Osteoblast (primary cell): ENCODE data around the gene LPIN1. TPM values are rescaled to one million over a fixed set of nuclear protein-coding genes. Genes with fewer than 3 reads are reported as not detected.

ENCODE experiments used
- DNase-seq: peaks from one replicate; pipeline ENCODE4 v3.0.0; 2011; ENCODE audit warnings: low spot score, mixed read lengths; ENCODE audit not compliant: insufficient read length; ENCODE audit errors: missing footprints
- H2AFZ ChIP-seq: 2 replicates; pipeline ENCODE4 v1.6.0; 2011; ENCODE audit warnings: mild to moderate bottlenecking, low read length
- H3K27ac ChIP-seq: 2 replicates; pipeline ENCODE4 v1.5.1; 2011; ENCODE audit warnings: mild to moderate bottlenecking, low read depth, low read length, moderate library complexity
- H3K27me3 ChIP-seq: 2 replicates; pipeline ENCODE4 v1.6.0; 2012; ENCODE audit warnings: mild to moderate bottlenecking, control low read depth, inconsistent platforms, low read length, moderate library complexity; ENCODE audit not compliant: insufficient read depth
- H3K36me3 ChIP-seq: 2 replicates; pipeline ENCODE4 v1.5.1; 2011; ENCODE audit warnings: mild to moderate bottlenecking, low read length, control low read depth, moderate library complexity; ENCODE audit not compliant: insufficient read depth
- H3K4me1 ChIP-seq: 2 replicates; pipeline ENCODE4 v1.5.1; 2011; ENCODE audit warnings: mild to moderate bottlenecking, low read length, control low read depth, moderate library complexity; ENCODE audit not compliant: insufficient read depth
- H3K4me2 ChIP-seq: 2 replicates; pipeline ENCODE4 v1.6.0; 2011; ENCODE audit warnings: mild to moderate bottlenecking, low read length; ENCODE audit not compliant: insufficient read depth
- H3K4me3 ChIP-seq: fragments of 200-600 bp; sonication (generic); 3 replicates; pipeline ENCODE4 v1.5.1; 2012; ENCODE audit warnings: mild to moderate bottlenecking, low read length, inconsistent platforms; ENCODE audit not compliant: insufficient read depth
- H3K79me2 ChIP-seq: 2 replicates; pipeline ENCODE4 v1.6.0; 2012; ENCODE audit warnings: mild to moderate bottlenecking, low read length, control low read depth, inconsistent platforms; ENCODE audit not compliant: insufficient read depth
- H3K9me3 ChIP-seq: 2 replicates; pipeline ENCODE4 v1.5.1; 2011; ENCODE audit warnings: low read depth, low read length, control low read depth
- H4K20me1 ChIP-seq: 2 replicates; pipeline ENCODE4 v1.6.0; 2012; ENCODE audit warnings: mild to moderate bottlenecking, low read length, control low read depth; ENCODE audit not compliant: insufficient read depth
- total RNA-seq: library from RNA; depleted of rRNA; stranded (reverse); fragments of >200 nt; gene quantifications from 2 replicates; pipeline ENCODE4 v1.2.3, GENCODE V29; 2012
- TF ChIP-seq, protein P1 (sequence below): IDR thresholded peaks from 2 replicates; pipeline ENCODE4 v1.5.1; 2011; ENCODE audit warnings: mild to moderate bottlenecking, low read depth, low read length, moderate library complexity; ENCODE audit errors: extremely low read depth

Gene LPIN1
- total RNA-seq, 1 donor = 117 TPM

DNA sequence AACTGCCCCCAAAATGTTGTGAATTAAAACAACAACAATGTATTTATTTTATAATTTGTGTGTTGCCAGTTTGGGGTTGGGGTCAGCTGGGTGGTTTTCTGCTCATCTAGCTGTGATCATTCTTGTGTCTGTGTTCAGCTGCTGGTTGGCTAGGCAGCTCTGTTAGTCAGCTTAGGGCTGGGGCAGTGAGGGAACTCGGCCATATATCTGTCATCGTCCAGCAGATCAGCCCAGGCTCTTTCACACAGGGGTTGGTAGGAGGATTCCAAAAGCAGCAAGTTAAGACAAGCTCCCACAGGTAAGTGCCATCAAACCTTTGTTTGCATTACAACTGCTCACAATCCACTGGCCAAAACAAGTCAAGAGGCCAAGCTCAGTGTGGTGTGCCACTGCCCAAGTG, 121.5 kb downstream of the LPIN1 start:
- TF ChIP-seq, protein P1, sequence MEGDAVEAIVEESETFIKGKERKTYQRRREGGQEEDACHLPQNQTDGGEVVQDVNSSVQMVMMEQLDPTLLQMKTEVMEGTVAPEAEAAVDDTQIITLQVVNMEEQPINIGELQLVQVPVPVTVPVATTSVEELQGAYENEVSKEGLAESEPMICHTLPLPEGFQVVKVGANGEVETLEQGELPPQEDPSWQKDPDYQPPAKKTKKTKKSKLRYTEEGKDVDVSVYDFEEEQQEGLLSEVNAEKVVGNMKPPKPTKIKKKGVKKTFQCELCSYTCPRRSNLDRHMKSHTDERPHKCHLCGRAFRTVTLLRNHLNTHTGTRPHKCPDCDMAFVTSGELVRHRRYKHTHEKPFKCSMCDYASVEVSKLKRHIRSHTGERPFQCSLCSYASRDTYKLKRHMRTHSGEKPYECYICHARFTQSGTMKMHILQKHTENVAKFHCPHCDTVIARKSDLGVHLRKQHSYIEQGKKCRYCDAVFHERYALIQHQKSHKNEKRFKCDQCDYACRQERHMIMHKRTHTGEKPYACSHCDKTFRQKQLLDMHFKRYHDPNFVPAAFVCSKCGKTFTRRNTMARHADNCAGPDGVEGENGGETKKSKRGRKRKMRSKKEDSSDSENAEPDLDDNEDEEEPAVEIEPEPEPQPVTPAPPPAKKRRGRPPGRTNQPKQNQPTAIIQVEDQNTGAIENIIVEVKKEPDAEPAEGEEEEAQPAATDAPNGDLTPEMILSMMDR = no peak
- Histone ChIP-seq H3K27ac (no peak overlapping the region), H3K4me3 (no peak overlapping the region), H3K27me3 (no peaks in the 10 kb centered on the region), H3K79me2 (no peaks in the 10 kb centered on the region), H3K36me3 (no peaks in the 10 kb centered on the region), H3K4me1 (peaks cover 9% of the 10 kb centered on the region), H3K9me3 (no peaks in the 10 kb centered on the region), H2AFZ (no peak overlapping the region), H4K20me1 (no peaks in the 10 kb centered on the region), H3K4me2 (no peak overlapping the region)
- no peak for DNase-seq

DNA sequence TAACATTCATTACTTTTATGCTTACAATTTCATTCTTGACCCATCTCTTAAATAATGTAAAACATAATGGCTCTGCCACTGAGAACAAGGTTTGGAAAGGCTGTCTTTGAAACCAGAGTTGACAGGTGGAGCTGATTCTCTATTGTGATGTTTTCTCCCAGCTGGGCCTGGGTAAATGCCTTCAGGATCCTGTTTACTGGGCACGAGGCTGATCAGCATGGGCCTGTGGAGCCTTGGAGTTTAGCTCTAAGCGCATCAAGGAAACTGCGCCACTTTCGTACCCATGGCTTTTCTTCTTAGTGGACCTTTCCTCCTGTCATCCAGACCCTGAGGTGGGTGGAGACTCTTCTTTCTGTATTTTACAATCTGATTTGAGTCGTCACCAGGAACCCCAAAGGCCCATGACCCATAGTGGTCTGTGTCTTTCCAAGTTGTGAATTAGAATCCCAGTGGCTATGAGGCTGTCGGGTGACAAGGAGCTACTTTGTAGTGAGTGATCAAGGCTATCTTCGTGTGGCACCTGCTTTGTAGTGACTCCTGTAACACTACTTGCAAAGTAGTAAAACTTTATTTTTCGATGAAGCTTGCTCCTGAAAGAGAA, 123.1 kb downstream of the LPIN1 start:
- Histone ChIP-seq H3K4me1 (no peaks in the 10 kb centered on the region), H3K79me2 (no peaks in the 10 kb centered on the region), H2AFZ (no peak overlapping the region), H3K9me3 (no peaks in the 10 kb centered on the region), H3K27me3 (no peaks in the 10 kb centered on the region), H4K20me1 (no peaks in the 10 kb centered on the region), H3K4me2 (no peak overlapping the region), H3K36me3 (no peaks in the 10 kb centered on the region), H3K27ac (no peak overlapping the region), H3K4me3 (no peak overlapping the region)
- DNase-seq = no peak
- TF ChIP-seq, protein P1 = no peak

DNA sequence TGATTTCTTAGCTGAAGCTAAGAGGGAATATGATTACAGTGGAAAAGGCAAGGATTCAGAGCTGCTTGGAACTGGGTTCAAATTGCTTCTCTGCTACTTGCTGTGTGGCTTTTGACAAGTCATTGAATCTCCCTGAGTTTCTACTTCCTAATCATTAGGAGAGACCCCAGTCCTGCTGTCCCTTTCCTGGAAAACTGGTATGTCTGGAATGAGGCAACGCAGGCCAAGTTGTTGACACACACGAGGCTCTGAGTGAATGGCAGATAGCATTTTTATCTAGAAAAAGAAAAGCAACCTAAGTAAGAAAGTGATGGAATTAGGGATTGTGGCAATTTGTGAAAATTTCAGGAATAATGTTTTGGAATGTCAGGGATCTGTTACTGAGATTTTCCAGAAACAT, 123.6 kb downstream of the LPIN1 start:
- no peaks in the 10 kb centered on the region for H4K20me1 ChIP-seq
- H3K9me3 ChIP-seq = no peaks in the 10 kb centered on the region
- H3K4me1 ChIP-seq = no peaks in the 10 kb centered on the region
- no peak overlapping the region for H3K4me2 ChIP-seq
- H3K27me3 ChIP-seq = no peaks in the 10 kb centered on the region
- no peak for DNase-seq
- H3K79me2 ChIP-seq = no peaks in the 10 kb centered on the region
- H2AFZ ChIP-seq = no peak overlapping the region
- H3K27ac ChIP-seq = no peak overlapping the region
- no peak overlapping the region for H3K4me3 ChIP-seq
- TF ChIP-seq, protein P1 = no peak
- no peaks in the 10 kb centered on the region for H3K36me3 ChIP-seq

DNA sequence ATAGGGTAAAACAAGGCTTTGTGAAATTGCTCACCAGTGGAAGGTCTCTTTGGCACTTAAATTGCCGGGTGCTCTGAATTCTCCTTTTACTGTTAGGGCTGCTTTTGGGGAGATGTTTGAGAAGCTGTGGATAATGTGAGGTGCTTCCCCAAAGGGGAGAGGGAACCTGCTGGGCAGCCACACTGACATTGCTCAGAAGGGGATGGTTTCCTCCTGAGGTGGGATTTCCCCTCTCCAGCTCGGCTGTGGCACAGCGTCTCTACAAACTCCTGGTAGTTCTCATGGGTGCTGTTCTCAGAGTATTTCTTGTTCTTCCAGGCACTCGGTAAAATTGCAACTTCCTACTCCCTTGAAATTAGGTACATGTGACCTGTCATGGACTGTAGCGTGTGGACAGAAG, 124.2 kb downstream of the LPIN1 start:
- no peak overlapping the region for H3K4me3 ChIP-seq
- H4K20me1 ChIP-seq = no peaks in the 10 kb centered on the region
- H3K27ac ChIP-seq = no peak overlapping the region
- H3K9me3 ChIP-seq = no peaks in the 10 kb centered on the region
- H3K4me2 ChIP-seq = no peak overlapping the region
- H3K4me1 ChIP-seq = no peaks in the 10 kb centered on the region
- H3K27me3 ChIP-seq = no peaks in the 10 kb centered on the region
- H2AFZ ChIP-seq = no peak overlapping the region
- TF ChIP-seq, protein P1 = no peak
- no peaks in the 10 kb centered on the region for H3K36me3 ChIP-seq
- no peaks in the 10 kb centered on the region for H3K79me2 ChIP-seq
- no peak for DNase-seq
